ENCODE measurements around the gene TBX1. TPM values are rescaled to one million over a fixed set of nuclear protein-coding genes. Genes with fewer than 3 reads are reported as not detected.

TBX1 gene
- polyA plus RNA-seq, 3 donors, result not detected

- H3K79me2 ChIP-seq (ENCODE audit: insufficient read depth, low read length), result no peaks in the 10 kb centered on the region
- no peak overlapping the region for H3K4me2 ChIP-seq (replicated peaks; ENCODE audit: extremely low read depth, low read length, poor library complexity, severe bottlenecking)
- H3K4me1 ChIP-seq (ENCODE audit: control insufficient read depth in 1 of 2, insufficient read depth in 2 of 2, low read length in 2 of 2), result no peaks in the 10 kb centered on the region
- H3K36me3 Mint-ChIP-seq, result no peaks in the 10 kb centered on the region
- no peaks in the 10 kb centered on the region for H3K36me3 ChIP-seq (replicated peaks in 1 of 2; ENCODE audit: control insufficient read depth in 1 of 2, insufficient read depth in 2 of 2, low read length in 2 of 2)
- H3K27me3 Mint-ChIP-seq (ENCODE audit: low read depth in 3 of 3), result peaks cover 0 to 2% (median 1%) of the 10 kb centered on the region in 3 donors
- no peaks in the 10 kb centered on the region for H3K9me3 ChIP-seq (replicated peaks in 1 of 2; ENCODE audit: control insufficient read depth in 1 of 2, insufficient read depth in 1 of 2, low read length in 2 of 2)
- intact Hi-C loops (cut with micrococcal nuclease), result no loop called here
- no peak for TF ChIP-seq CTCF (IDR thresholded peaks at IDR 0.05)
- 100% methylated on average over 1 of the region's 5 CpGs for WGBS (ENCODE audit: insufficient coverage)
- DNase-seq, result no peak
- no peak overlapping the region for H2AFZ ChIP-seq (ENCODE audit: insufficient read depth, low read depth, low read length, poor library complexity, severe bottlenecking)
- H3K27ac Mint-ChIP-seq, result no peak overlapping the region
- H3K27ac ChIP-seq (ENCODE audit: low read depth in 1 of 2, low read length in 2 of 2), result no peak overlapping the region
- no peaks in the 10 kb centered on the region for H4K20me1 ChIP-seq (ENCODE audit: insufficient read depth, low read length)
- H3K9ac ChIP-seq (ENCODE audit: insufficient read depth, low read length, poor library complexity, severe bottlenecking), result no peak overlapping the region
- H3K4me3 ChIP-seq (replicated peaks in 1 of 3; ENCODE audit: low read depth in 2 of 3, low read length in 3 of 3), result no peak overlapping the region
- H3K27me3 ChIP-seq (ENCODE audit: control insufficient read depth in 2 of 2, insufficient read depth in 2 of 2, low read length in 2 of 2), result no peaks in the 10 kb centered on the region
- H3K4me3 Mint-ChIP-seq, result no peak overlapping the region
- H3K9me3 Mint-ChIP-seq, result peaks cover 0 to 1% (median 0%) of the 10 kb centered on the region in 7 donors
- no peaks in the 10 kb centered on the region for H3K4me1 Mint-ChIP-seq
These were observed 53.9 kb downstream of the TBX1 start for GRCh38 chr22:19814428-19814827.

GRCh38 chr22:19815093-19815822 is 54.7 kb downstream of the TBX1 start:
- intact Hi-C loops (cut with micrococcal nuclease), result no loop called here
- no peak overlapping the region for H3K27ac ChIP-seq (ENCODE audit: low read depth in 1 of 2, low read length in 2 of 2)
- Mint-ChIP-seq H3K4me3 (no peak overlapping the region), H3K4me1 (no peaks in the 10 kb centered on the region), H3K27ac (peak overlapping the region in 1 of 7 donors; percentile 10), H3K9me3 (peaks cover 0 to 1% (median 0%) of the 10 kb centered on the region in 7 donors), H3K36me3 (no peaks in the 10 kb centered on the region), H3K27me3 (ENCODE audit: low read depth in 3 of 3) (peaks cover 0 to 2% (median 1%) of the 10 kb centered on the region in 3 donors)
- H3K4me3 ChIP-seq (replicated peaks in 1 of 3; ENCODE audit: low read depth in 2 of 3, low read length in 3 of 3), result no peak overlapping the region
- H4K20me1 ChIP-seq (ENCODE audit: insufficient read depth, low read length), result no peaks in the 10 kb centered on the region
- H2AFZ ChIP-seq (ENCODE audit: insufficient read depth, low read depth, low read length, poor library complexity, severe bottlenecking), result no peak overlapping the region
- no peak overlapping the region for H3K4me2 ChIP-seq (replicated peaks; ENCODE audit: extremely low read depth, low read length, poor library complexity, severe bottlenecking)
- 96% methylated on average over 17 of the region's 18 CpGs for WGBS (ENCODE audit: insufficient coverage)
- no peak overlapping the region for H3K9ac ChIP-seq (ENCODE audit: insufficient read depth, low read length, poor library complexity, severe bottlenecking)
- no peaks in the 10 kb centered on the region for H3K36me3 ChIP-seq (replicated peaks in 1 of 2; ENCODE audit: control insufficient read depth in 1 of 2, insufficient read depth in 2 of 2, low read length in 2 of 2)
- TF ChIP-seq CTCF (IDR thresholded peaks at IDR 0.05), result no peak
- H3K79me2 ChIP-seq (ENCODE audit: insufficient read depth, low read length), result no peaks in the 10 kb centered on the region
- no peaks in the 10 kb centered on the region for H3K27me3 ChIP-seq (ENCODE audit: control insufficient read depth in 2 of 2, insufficient read depth in 2 of 2, low read length in 2 of 2)
- DNase-seq, result no peak
- H3K4me1 ChIP-seq (ENCODE audit: control insufficient read depth in 1 of 2, insufficient read depth in 2 of 2, low read length in 2 of 2), result no peaks in the 10 kb centered on the region
- no peaks in the 10 kb centered on the region for H3K9me3 ChIP-seq (replicated peaks in 1 of 2; ENCODE audit: control insufficient read depth in 1 of 2, insufficient read depth in 1 of 2, low read length in 2 of 2)

All from CD14-positive monocyte (primary cell).